CD4-positive, alpha-beta T cell treated with Interleukin-21 for 1 hour (primary cell): ENCODE results near the gene GABRE.
"Not testable (repeated sequence)": the region's sequence is repeated elsewhere in the genome, so short reads cannot be mapped to it uniquely, and the experiment has no call there.

ENCODE experiments used
- DNase-seq: peaks from one replicate; pipeline ENCODE4 v3.0.0-alpha.2; 2020

Gene GABRE

GRCh38 chrX:151966236-151966635 lies 8.2 kb downstream of the GABRE start:
- DNase-seq, result no peak

- DNase-seq, result no peak
Measured at GRCh38 chrX:151962034-151962433, 12.4 kb downstream of the GABRE start.

DNA sequence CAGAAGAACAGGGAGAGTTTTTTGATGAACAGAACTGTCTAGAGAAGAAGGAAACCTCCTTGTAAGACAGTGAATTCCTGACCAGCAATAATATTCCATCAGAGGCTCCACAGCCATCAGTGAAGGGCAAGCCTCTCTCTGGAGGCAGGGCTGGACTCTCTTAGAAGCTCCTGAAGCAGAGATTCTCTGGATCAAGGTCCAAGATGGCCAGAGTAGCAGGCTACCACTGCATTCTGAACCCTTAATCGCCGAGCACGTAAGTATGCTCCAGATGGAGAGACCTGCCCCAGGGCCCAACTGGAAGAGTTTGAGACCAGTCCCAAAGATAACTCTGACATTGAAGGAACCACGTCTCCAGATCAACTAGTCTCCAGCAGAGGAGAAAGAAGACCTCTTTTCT lies 16.4 kb downstream of the GABRE start:
- no peak for DNase-seq

- no peak for DNase-seq
Measured at GRCh38 chrX:151954730-151955129, 19.7 kb downstream of the GABRE start.

DNA sequence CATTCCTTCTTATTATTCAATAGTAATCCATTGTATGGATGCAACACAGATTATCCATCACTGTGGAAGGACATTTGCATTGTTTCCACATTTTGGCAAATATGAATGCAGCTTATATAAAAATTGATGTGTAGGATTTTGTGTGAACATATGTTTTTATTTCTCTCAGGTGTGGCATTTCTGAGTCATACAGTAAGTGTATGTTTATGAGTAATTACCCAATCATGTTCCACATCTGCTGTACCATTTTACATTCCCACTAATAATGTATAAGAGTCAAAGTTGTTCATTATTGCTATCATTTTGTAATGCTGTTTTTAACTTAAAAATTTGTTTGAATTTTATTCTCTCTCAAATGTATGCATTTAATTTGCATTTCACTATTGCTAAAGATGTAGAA lies 36.3 kb downstream of the GABRE start:
- DNase-seq, result no peak

DNA sequence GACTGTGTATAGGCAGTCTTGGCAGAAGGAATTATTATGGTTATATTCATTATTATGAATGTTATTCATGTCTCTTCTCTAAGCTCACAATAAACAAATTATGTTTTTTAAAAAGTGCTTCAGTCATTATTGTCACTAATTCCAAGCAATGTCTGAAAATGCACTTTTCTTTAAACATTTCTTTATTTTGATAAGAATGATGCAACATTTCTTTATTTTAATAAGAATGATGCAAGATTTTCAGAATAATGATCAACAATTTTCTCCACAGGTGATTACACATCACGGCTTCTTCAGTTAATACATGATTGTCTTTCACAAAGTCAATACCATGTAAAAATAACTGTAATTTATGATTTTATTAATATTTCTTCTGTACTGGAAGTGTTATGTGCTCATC lies 39.1 kb downstream of the GABRE start:
- DNase-seq, result no peak

- DNase-seq, result no peak
Measured at GRCh38 chrX:151929126-151929525, 45.4 kb downstream of the GABRE start.

DNA sequence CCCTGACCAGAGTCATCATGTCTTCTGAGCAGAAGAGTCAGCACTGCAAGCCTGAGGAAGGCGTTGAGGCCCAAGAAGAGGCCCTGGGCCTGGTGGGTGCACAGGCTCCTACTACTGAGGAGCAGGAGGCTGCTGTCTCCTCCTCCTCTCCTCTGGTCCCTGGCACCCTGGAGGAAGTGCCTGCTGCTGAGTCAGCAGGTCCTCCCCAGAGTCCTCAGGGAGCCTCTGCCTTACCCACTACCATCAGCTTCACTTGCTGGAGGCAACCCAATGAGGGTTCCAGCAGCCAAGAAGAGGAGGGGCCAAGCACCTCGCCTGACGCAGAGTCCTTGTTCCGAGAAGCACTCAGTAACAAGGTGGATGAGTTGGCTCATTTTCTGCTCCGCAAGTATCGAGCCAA lies 50.8 kb downstream of the GABRE start:
- no peak for DNase-seq

DNA sequence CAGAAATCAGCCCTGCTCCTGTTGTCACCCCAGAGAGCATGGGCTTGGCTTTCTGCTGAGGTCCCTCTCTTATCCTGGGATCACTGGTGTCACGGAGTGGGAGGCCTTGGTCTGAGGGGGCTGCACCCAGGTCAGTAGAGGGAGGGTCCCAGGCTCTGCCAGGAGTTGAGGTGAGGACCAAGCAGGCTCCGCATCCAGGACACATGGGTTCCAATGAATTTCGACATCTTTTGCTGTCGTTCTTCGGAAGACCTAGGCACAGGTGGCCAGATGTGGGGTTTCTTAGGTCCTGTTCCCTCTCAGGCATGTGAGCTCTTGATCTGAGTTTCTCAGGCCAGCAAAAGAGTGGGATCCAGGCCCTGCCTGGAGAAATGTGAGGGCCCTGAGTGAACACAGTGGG lies 51.8 kb downstream of the GABRE start:
- no peak for DNase-seq

DNA sequence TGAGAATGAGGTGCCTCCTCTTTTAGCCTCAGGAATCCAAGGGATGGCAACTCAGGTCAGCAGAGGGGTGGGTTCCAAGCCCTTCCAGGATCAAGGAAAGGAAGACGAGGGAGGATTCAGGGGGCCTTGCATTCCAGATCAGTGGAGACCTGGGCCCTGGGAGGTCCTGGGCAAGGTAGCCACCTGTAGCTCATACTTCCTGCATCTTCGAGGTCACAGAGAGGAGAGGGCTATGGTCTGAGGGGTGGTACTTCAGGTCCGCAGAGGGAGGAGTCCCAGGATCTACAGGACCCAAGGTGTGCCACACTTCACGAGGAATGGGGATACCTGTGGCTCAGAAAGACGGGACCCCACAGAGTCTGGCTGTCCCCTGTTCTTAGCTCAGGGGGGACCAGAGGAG lies 52.6 kb downstream of the GABRE start:
- DNase-seq, result no peak

GRCh38 chrX:151921292-151921691 lies 53.2 kb downstream of the GABRE start:
- no peak for DNase-seq

DNA sequence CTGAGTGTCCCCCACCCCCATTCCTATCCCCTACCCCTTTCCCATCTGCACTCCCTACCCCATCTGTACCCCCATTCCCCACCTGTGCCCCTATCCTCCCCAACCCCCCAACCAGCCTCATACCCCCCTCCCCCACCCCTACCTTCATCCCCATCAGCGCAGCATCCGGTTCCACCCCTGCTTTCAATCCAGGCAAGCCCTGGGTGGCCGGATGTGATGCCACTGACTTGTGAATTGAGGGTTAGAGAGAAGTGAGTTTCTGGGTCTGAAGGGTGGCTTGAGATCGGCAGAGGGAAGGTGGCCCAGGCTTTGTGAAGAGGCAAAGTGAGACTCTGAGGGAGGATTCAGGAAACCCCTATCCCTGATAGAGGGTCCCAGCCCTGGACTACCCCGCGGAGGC lies 53.9 kb downstream of the GABRE start:
- DNase-seq, result no peak

DNA sequence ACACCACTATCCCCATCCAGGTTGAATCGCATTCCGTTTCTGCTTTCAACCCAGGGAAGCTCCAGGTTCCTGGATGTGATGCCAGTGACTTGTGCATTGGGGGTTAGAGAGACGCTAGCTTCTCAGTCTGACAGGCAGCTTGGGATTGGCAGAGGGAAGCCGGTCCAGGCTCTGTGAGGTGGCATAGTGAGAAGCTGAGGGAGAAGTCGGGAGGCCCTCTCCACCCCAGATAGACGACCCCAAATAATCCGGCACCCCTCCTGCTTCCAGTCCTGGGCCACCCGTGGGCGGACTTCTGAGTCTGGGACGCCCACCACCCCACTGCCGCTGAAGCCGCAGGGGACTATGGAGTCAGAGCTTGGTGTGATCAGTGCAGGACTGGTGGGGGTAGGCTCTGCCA lies 54.4 kb downstream of the GABRE start:
- no peak for DNase-seq

GRCh38 chrX:151919610-151920009 lies 54.9 kb downstream of the GABRE start:
- DNase-seq, result no peak

DNA sequence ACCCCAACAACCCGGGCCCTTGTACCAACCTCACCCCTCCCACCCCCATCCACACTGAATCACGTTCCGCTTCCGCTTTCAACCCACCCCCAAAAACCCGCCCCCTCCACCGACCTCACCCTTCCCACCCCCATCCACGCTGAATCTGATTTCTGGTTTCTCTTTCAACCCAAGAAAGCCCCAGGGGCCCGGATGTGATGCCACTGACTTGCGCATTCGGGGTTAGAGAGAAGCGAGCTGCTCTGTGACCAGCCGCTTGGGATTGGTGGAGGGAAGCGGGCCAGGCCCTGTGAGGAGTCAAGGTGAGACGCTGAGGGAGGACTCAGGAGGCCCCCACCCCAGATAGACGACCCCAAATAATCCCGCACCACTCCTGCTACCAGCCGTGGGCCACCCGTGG lies 55.7 kb downstream of the GABRE start:
- not testable (repeated sequence) for DNase-seq

DNA sequence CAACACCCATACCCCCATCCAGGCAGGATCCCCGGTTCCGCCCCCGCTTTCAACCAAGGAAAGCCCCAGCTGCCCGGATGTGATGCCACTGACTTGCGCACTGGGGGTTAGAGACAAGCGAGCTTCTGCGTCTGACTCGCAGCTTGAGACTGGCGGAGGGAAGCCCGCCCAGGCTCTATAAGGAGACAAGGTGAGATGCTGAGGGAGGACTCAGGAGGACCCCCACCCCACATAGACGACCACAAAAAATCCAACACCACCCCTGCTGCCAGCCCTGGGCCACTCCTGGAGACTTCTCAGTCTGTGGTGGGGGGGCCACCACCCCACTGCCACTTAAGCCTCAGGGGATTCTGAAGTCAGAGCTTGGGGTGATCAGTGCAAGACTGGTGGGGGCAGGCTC lies 61.7 kb downstream of the GABRE start, which contains the start of gene MAGEA4:
MAGEA4 (plus strand) TSS at position 110 of the 400 bp plus-strand sequence. CDS start 10,776 bp downstream, outside the sequence.
- DNase-seq, result no peak

DNA sequence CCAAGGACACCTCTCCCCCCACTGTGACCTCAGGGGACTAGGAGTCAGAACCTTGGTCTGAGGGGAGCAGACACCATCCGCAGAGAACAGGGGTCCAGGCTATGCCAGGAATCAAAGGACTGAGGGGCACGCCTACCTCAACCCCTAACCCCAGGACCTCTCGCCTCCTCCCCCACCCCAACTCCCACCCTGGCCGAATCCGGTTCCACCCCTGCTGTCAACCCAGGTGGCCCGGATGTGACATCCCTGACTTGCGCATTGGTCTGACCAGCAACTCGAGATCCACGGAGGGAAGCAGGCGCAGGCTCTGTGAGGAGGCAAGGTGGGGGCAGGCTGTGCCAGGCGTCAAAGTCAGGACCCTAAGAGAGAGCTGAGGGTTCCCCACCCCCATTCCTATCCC lies 62.3 kb downstream of the GABRE start:
- DNase-seq, result no peak

DNA sequence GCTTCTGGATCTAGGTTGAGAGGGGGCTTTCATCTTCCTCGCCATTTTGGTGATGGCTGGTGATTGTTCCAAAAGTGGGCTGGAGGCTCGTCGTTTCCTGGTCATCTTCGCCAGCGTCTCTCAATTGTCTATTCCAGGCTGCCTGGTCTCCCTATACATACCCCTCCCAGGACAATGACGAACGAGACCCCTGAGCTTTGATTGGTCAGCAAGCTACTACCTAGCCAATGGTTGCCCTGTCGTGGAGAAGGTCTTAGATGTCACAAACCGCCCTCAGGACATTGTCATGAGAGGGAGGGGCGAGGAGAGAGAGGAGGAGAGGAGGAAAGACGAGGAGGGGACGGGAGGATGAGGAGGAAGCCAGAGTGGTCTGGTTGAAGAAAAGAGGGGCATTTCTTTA lies 69.5 kb downstream of the GABRE start:
- DNase-seq, result no peak
